Hepatocyte (in vitro differentiated cells): Measurements from ENCODE around the gene ANKRD33.

Experiments used
- CTCF ChIP-seq: fragments of 200-600 bp; sonication (generic); IDR thresholded peaks from 2 replicates; pipeline ENCODE4 v1.5.1; 2016; ENCODE audit warnings: antibody characterized with exemption, mild to moderate bottlenecking; ENCODE audit not compliant: poor library complexity
- EZH2 ChIP-seq: fragments of 200-600 bp; sonication (generic); IDR thresholded peaks from 2 replicates; pipeline ENCODE4 v1.6.1; 2016; ENCODE audit warnings: antibody characterized with exemption, mild to moderate bottlenecking, borderline replicate concordance

- TF ChIP-seq CTCF (no peak), EZH2 (no peak)
Measured at GRCh38 chr12:51863933-51864832, 23.7 kb upstream of the ANKRD33 start.
